ENCODE measurements around the gene ANKRD9. TPM values are rescaled to one million over a fixed set of nuclear protein-coding genes. Genes with fewer than 3 reads are reported as not detected.

The ANKRD9 gene
- total and polyA plus RNA-seq, 2 of the 13 experiments (the other 11 are each of a cell fraction or from before 2014, with no cell fraction given), result 10.0 to 15.0 TPM

GRCh38 chr14:102509746-102510615 lies at the start of gene ANKRD9 (continued):
- TF ChIP-seq, protein P1, sequence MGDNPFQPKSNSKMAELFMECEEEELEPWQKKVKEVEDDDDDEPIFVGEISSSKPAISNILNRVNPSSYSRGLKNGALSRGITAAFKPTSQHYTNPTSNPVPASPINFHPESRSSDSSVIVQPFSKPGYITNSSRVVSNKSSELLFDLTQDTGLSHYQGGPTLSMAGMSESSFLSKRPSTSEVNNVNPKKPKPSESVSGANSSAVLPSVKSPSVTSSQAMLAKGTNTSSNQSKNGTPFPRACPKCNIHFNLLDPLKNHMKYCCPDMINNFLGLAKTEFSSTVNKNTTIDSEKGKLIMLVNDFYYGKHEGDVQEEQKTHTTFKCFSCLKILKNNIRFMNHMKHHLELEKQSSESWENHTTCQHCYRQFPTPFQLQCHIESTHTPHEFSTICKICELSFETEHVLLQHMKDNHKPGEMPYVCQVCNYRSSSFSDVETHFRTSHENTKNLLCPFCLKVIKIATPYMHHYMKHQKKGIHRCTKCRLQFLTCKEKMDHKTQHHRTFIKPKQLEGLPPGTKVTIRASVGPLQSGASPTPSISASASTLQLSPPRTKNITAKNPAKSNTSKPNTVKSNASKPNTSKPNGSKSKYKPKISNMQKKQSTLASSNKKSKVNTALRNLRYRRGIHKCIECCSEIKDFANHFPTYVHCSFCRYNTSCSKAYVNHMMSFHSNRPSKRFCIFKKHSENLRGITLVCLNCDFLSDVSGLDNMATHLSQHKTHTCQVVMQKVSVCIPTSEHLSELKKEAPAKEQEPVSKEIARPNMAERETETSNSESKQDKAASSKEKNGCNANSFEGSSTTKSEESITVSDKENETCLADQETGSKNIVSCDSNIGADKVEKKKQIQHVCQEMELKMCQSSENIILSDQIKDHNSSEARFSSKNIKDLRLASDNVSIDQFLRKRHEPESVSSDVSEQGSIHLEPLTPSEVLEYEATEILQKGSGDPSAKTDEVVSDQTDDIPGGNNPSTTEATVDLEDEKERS (CRISPR knock-in tag; IDR thresholded peaks at IDR 0.05), result no peak
- TF ChIP-seq ZFP1 (CRISPR knock-in tag; IDR thresholded peaks at IDR 0.05) (no peak), ATF6 (CRISPR knock-in tag; conservative IDR thresholded peaks at IDR 0.05) (no peak), HNF1B (CRISPR knock-in tag; IDR thresholded peaks at IDR 0.05) (no peak), ZUFSP (CRISPR knock-in tag; IDR thresholded peaks at IDR 0.05; ENCODE audit: borderline replicate concordance) (no peak), ZNF3 (CRISPR knock-in tag; IDR thresholded peaks at IDR 0.05) (no peak), HNF4G (IDR thresholded peaks at IDR 0.05; ENCODE audit: borderline replicate concordance, low read depth, low read length) (no peak), HNF4G (CRISPR knock-in tag; IDR thresholded peaks at IDR 0.05; ENCODE audit: borderline replicate concordance, low read depth) (no peak), PHF21A (CRISPR knock-in tag; IDR thresholded peaks at IDR 0.05) (0 out of 2 replicates have a peak, but pooled peaks have one; percentile 8), AGO1 (IDR thresholded peaks at IDR 0.05; ENCODE audit: low read depth, low read length, poor library complexity, severe bottlenecking) (peak; percentile 51), ZMYM4 (CRISPR knock-in tag; IDR thresholded peaks at IDR 0.05) (no peak), ISX (CRISPR knock-in tag; conservative IDR thresholded peaks at IDR 0.05) (no peak), ATAD3A (CRISPR knock-in tag; IDR thresholded peaks at IDR 0.05) (no peak), ZNF7 (CRISPR knock-in tag; IDR thresholded peaks at IDR 0.05) (no peak), ZNF383 (CRISPR knock-in tag; IDR thresholded peaks at IDR 0.05; ENCODE audit: borderline replicate concordance) (no peak), GFI1 (CRISPR knock-in tag; IDR thresholded peaks at IDR 0.05; ENCODE audit: borderline replicate concordance) (no peak), ZNF138 (CRISPR knock-in tag; IDR thresholded peaks at IDR 0.05; ENCODE audit: low read depth) (no peak), MLLT10 (CRISPR knock-in tag; IDR thresholded peaks at IDR 0.05) (no peak)
- TF ChIP-seq, protein P2, sequence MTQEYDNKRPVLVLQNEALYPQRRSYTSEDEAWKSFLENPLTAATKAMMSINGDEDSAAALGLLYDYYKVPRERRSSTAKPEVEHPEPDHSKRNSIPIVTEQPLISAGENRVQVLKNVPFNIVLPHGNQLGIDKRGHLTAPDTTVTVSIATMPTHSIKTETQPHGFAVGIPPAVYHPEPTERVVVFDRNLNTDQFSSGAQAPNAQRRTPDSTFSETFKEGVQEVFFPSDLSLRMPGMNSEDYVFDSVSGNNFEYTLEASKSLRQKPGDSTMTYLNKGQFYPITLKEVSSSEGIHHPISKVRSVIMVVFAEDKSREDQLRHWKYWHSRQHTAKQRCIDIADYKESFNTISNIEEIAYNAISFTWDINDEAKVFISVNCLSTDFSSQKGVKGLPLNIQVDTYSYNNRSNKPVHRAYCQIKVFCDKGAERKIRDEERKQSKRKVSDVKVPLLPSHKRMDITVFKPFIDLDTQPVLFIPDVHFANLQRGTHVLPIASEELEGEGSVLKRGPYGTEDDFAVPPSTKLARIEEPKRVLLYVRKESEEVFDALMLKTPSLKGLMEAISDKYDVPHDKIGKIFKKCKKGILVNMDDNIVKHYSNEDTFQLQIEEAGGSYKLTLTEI (CRISPR knock-in tag; conservative IDR thresholded peaks at IDR 0.05), result no peak
